HG03469 (cell line): Measurements from ENCODE around the gene GREB1L.

Source experiments
- ATAC-seq: cut with Tn5 transposase; IDR thresholded peaks from one replicate; pipeline ENCODE4 v1.9.1; 2021; ENCODE audit warnings: mild to moderate bottlenecking, moderate library complexity, moderate number of reproducible peaks; ENCODE audit not compliant: unreplicated experiment

Gene GREB1L

DNA sequence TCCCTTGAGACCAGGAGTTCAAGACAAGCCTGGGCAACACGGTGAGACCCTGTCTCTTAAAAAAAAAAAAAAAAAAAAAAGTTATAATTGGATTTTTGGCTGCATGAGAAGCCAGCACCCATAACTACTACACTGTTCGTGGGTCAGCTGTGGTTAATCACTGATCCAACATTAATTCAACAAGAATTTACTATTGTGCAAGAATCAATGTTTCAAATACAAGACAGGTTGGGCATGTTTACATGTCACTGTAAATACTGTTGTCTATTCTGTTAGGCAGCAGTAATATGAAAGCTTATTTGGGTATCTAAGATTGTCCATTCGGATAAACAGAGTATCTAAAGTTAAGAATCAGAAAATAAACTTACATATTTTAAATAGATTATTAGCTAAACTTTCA lies 296.2 kb downstream of the GREB1L start:
- no peak for ATAC-seq

- ATAC-seq, result no peak
Measured at GRCh38 chr18:21546423-21546822, 304.4 kb downstream of the GREB1L start.

- ATAC-seq, result no peak
Measured at GRCh38 chr18:21548647-21549046, 306.6 kb downstream of the GREB1L start.

GRCh38 chr18:21550510-21550970 lies 308.5 kb downstream of the GREB1L start:
- no peak for ATAC-seq

DNA sequence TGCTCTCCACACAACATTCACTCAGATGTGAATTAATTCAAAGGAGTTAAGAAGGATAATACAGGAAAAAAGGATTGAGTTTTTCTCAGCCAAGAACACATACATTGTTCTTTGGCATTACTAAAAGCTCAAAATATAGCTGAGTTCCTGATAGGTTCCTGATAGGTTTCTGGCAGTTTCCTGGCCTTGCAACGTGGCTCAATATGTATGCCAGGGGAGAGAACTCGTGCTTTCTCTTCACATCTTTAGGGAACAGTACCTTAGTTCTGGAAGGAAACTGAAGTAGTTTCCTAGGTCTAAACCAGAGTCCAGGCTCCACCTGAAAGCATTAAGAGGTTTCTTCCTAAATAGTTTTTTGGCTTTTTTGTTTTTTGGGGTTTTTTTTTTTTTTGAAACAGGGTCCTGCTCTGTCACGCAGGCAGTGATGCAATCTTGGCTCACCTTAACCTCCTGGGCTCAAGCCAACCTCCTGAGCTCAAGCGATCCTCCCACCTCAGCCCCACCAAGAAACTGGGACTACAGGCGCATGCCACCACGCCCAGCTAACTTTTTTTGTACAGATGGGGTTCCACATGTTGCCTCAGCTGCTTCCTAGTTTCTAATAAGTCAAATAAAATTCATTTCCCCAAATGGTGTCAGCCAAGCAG lies 315.7 kb downstream of the GREB1L start:
- ATAC-seq, result no peak

GRCh38 chr18:21559195-21559594 lies 317.2 kb downstream of the GREB1L start:
- ATAC-seq, result no peak

DNA sequence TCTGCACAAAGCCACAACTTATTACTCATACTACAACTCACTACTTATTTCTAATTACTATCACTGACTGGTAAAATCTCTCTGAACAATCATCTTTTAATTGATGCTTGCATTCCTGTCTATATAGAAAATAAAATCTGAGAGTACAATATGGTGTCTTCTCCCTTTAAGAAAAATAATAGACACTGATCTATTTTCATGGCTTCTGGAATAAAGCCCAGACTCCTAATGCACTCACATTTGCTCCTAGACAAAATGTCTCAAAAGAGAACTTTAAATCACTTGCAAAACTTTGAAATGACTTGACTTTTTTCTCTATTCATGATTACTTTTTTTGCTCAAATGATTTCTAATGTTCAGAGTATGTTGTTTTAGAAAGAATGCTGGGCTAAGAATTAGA lies 329.7 kb downstream of the GREB1L start:
- ATAC-seq, result no peak
